Suprapubic skin (tissue), 4 donors: ENCODE data around the gene MGAT3.

Experiments
- CTCF ChIP-seq, 2 donors: fragments of 200-600 bp in 1 of 2; fragments of 450-650 bp in 1 of 2; sonication (generic) in 1 of 2; IDR thresholded peaks; one replicate each; pipeline ENCODE4 v1.5.1; 2016 to 2019; ENCODE audit warnings: antibody characterized with exemption in 2 of 2, mild to moderate bottlenecking in 1 of 2, moderate library complexity in 1 of 2
- EP300 ChIP-seq: sonication (generic); formaldehyde crosslinking; IDR thresholded peaks from one replicate; pipeline ENCODE4 v1.6.1; 2017; ENCODE audit warnings: antibody characterized with exemption
- POLR2A ChIP-seq, 2 donors: fragments of 450-650 bp; IDR thresholded peaks; one replicate each; pipeline ENCODE4 v1.6.1; 2017; ENCODE audit warnings: antibody characterized with exemption in 2 of 2, mild to moderate bottlenecking in 2 of 2, moderate library complexity in 2 of 2
- POLR2AphosphoS5 ChIP-seq, 3 donors: sonication (generic); formaldehyde crosslinking; IDR thresholded peaks; one replicate each; pipeline ENCODE4 v1.6.1; 2017; ENCODE audit warnings: antibody characterized with exemption in 3 of 3

GRCh38 chr22:39494471-39495120 is 37.8 kb downstream of the MGAT3 start:
- TF ChIP-seq POLR2A (IDR thresholded peaks at IDR 0.05) (no peak), POLR2AphosphoS5 (IDR thresholded peaks at IDR 0.05) (no peak), CTCF (IDR thresholded peaks at IDR 0.05) (no peak), EP300 (no peak)
